Fibroblast of pulmonary artery (primary cell): ENCODE results near the gene ZNF860.

Experiments used
- DNase-seq: peaks from one replicate; pipeline ENCODE4 v3.0.0-alpha.2; 2010; ENCODE audit warnings: low read depth
- H3K4me3 ChIP-seq: replicated peaks from 2 replicates; pipeline ENCODE4 v1.5.1; 2011; ENCODE audit warnings: low read depth, mild to moderate bottlenecking, control low read depth, low read length, moderate library complexity
- CTCF ChIP-seq: IDR thresholded peaks from 2 replicates; pipeline ENCODE4 v1.5.1; 2011; ENCODE audit warnings: mild to moderate bottlenecking, control low read depth, low read length, inconsistent platforms; ENCODE audit errors: missing control alignments

ZNF860 gene

GRCh38 chr3:31981206-31982181 lies at the start of gene ZNF860, which contains the start of gene OSBPL10:
Gene ZNF860 (plus strand): TSS chr3:31981750. CDS start chr3:31989080, 7,330 bp downstream.
Gene OSBPL10 (minus strand): TSS chr3:31981262. CDS start chr3:31981179, 83 bp downstream.
- H3K4me3 ChIP-seq, result peak within 1 kb of the TSS; percentile 82
- TF ChIP-seq CTCF, result no peak
- peak; percentile 95 for DNase-seq

GRCh38 chr3:31932990-31933389 lies 48.6 kb upstream of the ZNF860 start:
- H3K4me3 ChIP-seq, result no peak overlapping the region
- no peak for DNase-seq
- TF ChIP-seq CTCF, result no peak

GRCh38 chr3:31934018-31934417 lies 47.5 kb upstream of the ZNF860 start:
- no peak overlapping the region for H3K4me3 ChIP-seq
- no peak for TF ChIP-seq CTCF
- DNase-seq, result peak; percentile 37

GRCh38 chr3:31934866-31935265 lies 46.7 kb upstream of the ZNF860 start:
- DNase-seq, result peak; percentile 42
- TF ChIP-seq CTCF, result no peak
- H3K4me3 ChIP-seq, result no peak overlapping the region

- peak; percentile 70 for DNase-seq
Measured at GRCh38 chr3:31936420-31937060, 45.0 kb upstream of the ZNF860 start.

GRCh38 chr3:31937225-31937624 lies 44.3 kb upstream of the ZNF860 start:
- no peak for TF ChIP-seq CTCF
- DNase-seq, result no peak
- no peak overlapping the region for H3K4me3 ChIP-seq

More at GRCh38 chr3:31936420-31937060, 45.0 kb upstream of the ZNF860 start:
- no peak overlapping the region for H3K4me3 ChIP-seq
- TF ChIP-seq CTCF, result no peak
